Bronchial epithelial cell (primary cell): ENCODE measurements around the gene C8A. TPM values are rescaled to one million over a fixed set of nuclear protein-coding genes. Genes with fewer than 3 reads are reported as not detected.

Source experiments
- DNase-seq: peaks from one replicate; pipeline ENCODE4 v3.0.0-alpha.2; 2010; ENCODE audit warnings: low read depth
- FAIRE-seq: peaks from 2 replicates; lab custom pipeline; 2011; peaks lifted over from hg19 to GRCh38; lab: Jason Lieb, UNC
- H3K27me3 ChIP-seq: 2 replicates; pipeline ENCODE4 v1.5.1; 2011; ENCODE audit warnings: low read length; ENCODE audit not compliant: control insufficient read depth, insufficient read depth
- H3K36me3 ChIP-seq: 2 replicates; pipeline ENCODE4 v1.5.1; 2011; ENCODE audit warnings: low read length; ENCODE audit not compliant: control insufficient read depth, insufficient read depth
- H3K4me3 ChIP-seq: 2 replicates; pipeline ENCODE4 v1.5.1; 2011; ENCODE audit warnings: mild to moderate bottlenecking, low read depth, low read length, control low read depth
- CTCF ChIP-seq: IDR thresholded peaks from 2 replicates; pipeline ENCODE4 v1.5.1; 2011; ENCODE audit warnings: mild to moderate bottlenecking, moderate library complexity, low read length, control low read depth, inconsistent platforms; ENCODE audit not compliant: insufficient read depth, severe bottlenecking
- total RNA-seq: library from RNA; depleted of rRNA; stranded (reverse); fragments of >200 nt; gene quantifications from 2 replicates; pipeline ENCODE4 v1.2.1, GENCODE V29; 2014

Gene C8A
- total RNA-seq, 1 donor from 2014 or later: not detected

DNA sequence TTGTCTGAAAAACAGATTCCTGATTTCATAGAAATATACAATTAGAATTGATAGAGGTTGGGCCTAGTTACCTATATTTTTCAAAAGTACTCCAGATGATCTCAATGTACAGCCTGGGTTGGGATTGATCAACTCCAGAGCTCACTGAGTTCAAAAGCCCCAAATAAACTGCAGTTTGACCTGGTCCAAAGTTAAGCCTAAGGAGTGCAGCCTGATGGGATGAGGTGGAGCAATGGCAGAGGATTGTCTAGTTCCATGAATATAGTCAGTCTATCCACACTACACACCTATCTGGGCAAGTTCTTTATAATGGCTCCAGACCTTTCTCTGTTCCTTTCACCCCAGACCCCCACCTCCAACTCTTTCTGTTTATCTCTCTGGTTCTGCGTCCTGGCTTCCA is 49.2 kb downstream of the C8A start:
- H3K4me3 ChIP-seq: no peak overlapping the region
- no peaks in the 10 kb centered on the region for H3K36me3 ChIP-seq
- FAIRE-seq: no peak
- H3K27me3 ChIP-seq: no peaks in the 10 kb centered on the region
- no peak for DNase-seq
- TF ChIP-seq CTCF: no peak

DNA sequence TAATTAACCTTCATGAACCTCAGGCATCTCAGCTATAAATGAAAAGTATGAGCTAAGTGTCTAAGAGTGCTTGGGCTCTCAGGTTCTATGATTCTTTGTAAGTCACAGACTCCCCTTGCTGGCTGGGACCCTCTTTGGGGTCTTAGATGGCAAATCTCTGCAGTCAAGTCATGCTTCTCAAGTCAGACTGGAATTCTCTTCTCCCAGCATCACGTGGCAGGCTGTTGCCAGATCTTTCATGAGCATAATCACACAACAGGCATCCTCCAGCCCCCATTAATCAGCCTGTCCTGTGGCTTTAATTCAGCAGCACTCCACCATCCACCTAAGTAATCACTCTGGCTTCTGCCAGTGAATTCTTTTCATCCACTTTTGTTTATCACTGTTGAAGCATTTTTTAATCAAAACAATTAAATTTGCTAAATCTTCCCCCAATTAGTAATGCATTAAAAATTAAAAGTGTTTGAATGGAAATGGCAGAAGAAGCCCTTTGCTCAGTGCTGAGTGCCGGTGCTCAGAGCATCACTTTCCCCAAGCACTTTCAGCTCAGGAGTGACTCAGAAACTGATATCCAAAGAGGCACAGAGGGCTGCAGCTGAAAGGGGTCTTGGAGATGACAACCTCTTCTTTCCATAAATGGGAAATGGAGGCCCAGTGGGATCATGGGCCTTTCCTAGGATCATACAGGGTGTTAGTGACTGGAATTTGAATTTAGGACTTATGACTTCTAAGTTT is 50.2 kb downstream of the C8A start:
- H3K36me3 ChIP-seq: no peaks in the 10 kb centered on the region
- FAIRE-seq (no peak), DNase-seq (no peak)
- no peak for TF ChIP-seq CTCF
- no peaks in the 10 kb centered on the region for H3K27me3 ChIP-seq
- H3K4me3 ChIP-seq: no peak overlapping the region

DNA sequence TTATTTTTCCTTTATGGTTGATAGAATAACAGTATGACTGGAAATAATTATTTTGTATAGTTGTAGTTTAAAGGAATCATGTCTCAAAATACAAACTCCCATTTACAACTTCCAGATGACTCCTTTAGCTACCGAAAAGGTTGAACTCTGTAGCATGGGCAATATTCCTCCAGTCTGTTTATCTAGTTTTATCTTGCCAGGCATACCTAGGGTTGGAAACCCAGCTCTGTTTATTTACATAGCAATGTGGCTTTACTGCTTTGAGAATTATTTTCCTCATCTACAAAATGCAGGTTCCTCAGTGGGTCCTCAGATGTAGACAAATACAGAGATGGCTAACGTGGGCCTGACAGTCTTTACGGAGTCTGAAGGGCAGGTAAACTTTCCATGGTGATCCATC is 51.1 kb downstream of the C8A start:
- no peak for FAIRE-seq
- no peak for TF ChIP-seq CTCF
- no peak for DNase-seq

DNA sequence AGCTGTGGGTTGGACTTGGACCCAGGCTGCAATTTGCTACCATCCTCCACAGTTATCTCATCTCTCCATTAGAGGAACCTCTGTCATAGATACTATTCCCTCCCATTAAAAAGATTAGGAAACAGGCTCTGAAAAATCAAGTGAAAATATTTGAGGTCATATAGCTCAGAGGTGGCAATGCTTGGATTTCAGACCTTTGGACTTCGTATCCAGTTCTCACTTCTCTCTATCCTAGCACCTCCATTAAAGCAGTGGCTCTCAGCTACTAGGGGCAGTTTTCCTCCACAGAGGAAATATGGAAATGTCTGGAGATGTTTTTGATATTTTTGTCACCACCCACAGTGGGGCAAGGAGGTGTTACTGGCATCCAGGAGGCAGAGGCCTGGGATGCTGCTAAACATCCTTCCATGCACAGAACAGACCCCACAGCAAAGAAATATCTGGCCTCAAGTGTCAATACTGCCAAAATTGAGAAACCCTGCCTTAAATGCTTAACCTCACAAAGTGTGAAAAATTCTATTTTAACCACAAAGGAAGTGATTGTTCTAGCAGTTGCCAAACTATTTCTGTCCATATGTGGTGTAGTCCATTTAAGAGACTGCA is 54.1 kb downstream of the C8A start:
- FAIRE-seq (no peak), DNase-seq (no peak)
- no peaks in the 10 kb centered on the region for H3K27me3 ChIP-seq
- TF ChIP-seq CTCF: no peak
- no peaks in the 10 kb centered on the region for H3K36me3 ChIP-seq
- H3K4me3 ChIP-seq: no peak overlapping the region

More for the DNA sequence above, 51.1 kb downstream of the C8A start:
- Histone ChIP-seq H3K36me3 (no peaks in the 10 kb centered on the region), H3K4me3 (no peak overlapping the region), H3K27me3 (no peaks in the 10 kb centered on the region)

DNA sequence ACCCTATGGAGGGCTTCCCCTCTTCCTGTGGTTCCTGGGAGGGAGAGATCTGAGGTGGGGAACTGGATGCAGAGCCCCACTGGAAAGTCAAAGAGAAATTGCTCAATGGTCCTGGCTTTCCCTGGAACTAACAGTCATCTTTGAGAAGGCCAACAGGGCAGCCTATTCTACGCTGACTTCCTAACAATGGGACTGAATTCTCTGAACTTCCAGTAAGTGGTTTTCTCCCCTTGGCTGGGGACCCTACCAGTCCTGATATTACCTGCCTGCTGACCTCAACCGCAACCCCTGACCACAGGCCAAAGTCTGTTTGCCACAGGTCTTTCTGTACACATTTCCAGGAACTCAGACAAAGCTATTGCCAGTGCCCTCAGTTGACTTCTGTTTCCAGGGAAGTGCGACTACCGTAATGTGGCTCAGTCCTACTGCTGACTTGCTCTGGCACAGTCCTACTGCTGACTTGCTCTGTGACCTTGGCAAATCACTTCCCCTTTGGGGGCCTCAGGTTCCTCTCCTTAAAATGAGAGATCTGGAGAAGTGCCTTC is 55.9 kb downstream of the C8A start:
- DNase-seq (no peak), FAIRE-seq (no peak)
- H3K36me3 ChIP-seq: no peaks in the 10 kb centered on the region
- no peaks in the 10 kb centered on the region for H3K27me3 ChIP-seq
- no peak overlapping the region for H3K4me3 ChIP-seq
- TF ChIP-seq CTCF: no peak
